Fibroblast of the aortic adventitia (primary cell): ENCODE measurements around the gene EEF1AKMT4. TPM values are rescaled to one million over a fixed set of nuclear protein-coding genes. Genes with fewer than 3 reads are reported as not detected.
"Not testable (repeated sequence)": the region's sequence is repeated elsewhere in the genome, so short reads cannot be mapped to it uniquely, and the experiment has no call there.

Experiments
- DNase-seq: peaks from one replicate; pipeline ENCODE4 v3.0.0-alpha.2; 2010; ENCODE audit warnings: low read depth
- H3K4me3 ChIP-seq: 2 replicates; pipeline ENCODE4 v1.5.1; 2011; ENCODE audit warnings: low read depth, mild to moderate bottlenecking, control low read depth, low read length, moderate library complexity
- CTCF ChIP-seq: IDR thresholded peaks from 2 replicates; pipeline ENCODE4 v1.5.1; 2011; ENCODE audit warnings: mild to moderate bottlenecking, low read length, control low read depth, inconsistent platforms; ENCODE audit not compliant: insufficient read depth
- total RNA-seq: library from RNA; depleted of rRNA; stranded (reverse); fragments of >200 nt; gene quantifications from 2 replicates; pipeline ENCODE4 v1.2.3, GENCODE V29; 2012; ENCODE audit warnings: low replicate concordance

The EEF1AKMT4 gene
- total RNA-seq, 1 donor = 2.5 TPM

- no peak for DNase-seq
- TF ChIP-seq CTCF = no peak
- peak overlapping the region; percentile 63 for H3K4me3 ChIP-seq
Measured at GRCh38 chr3:184260724-184261269, 11.3 kb downstream of the EEF1AKMT4 start.

- peak; percentile 14 for DNase-seq
- peak within 1 kb of the TSS; percentile 63 for H3K4me3 ChIP-seq
- no peak for TF ChIP-seq CTCF
Measured at GRCh38 chr3:184261270-184261853, 11.9 kb downstream of the EEF1AKMT4 start, which contains the start of gene CAMK2N2. Gene CAMK2N2, minus strand, starts transcription at chr3:184261553. Its CDS starts 268 bp downstream, at chr3:184261285.

GRCh38 chr3:184261854-184262763 lies 12.6 kb downstream of the EEF1AKMT4 start:
- no peak for TF ChIP-seq CTCF
- H3K4me3 ChIP-seq = peak overlapping the region; percentile 63
- peak; percentile 18 for DNase-seq

GRCh38 chr3:184262764-184263179 lies 13.3 kb downstream of the EEF1AKMT4 start:
- no peak for TF ChIP-seq CTCF
- H3K4me3 ChIP-seq = no peak overlapping the region
- DNase-seq = no peak

- DNase-seq, H3K4me3 ChIP-seq: not testable (repeated sequence)
Measured at GRCh38 chr3:184267249-184267648, 17.8 kb downstream of the EEF1AKMT4 start.

- DNase-seq = no peak
- H3K4me3 ChIP-seq = no peak overlapping the region
- no peak for TF ChIP-seq CTCF
Measured at GRCh38 chr3:184272269-184272668, 22.8 kb downstream of the EEF1AKMT4 start.

- H3K4me3 ChIP-seq = no peak overlapping the region
Measured at GRCh38 chr3:184275381-184275701, 25.9 kb downstream of the EEF1AKMT4 start.

More at GRCh38 chr3:184275381-184275701, 25.9 kb downstream of the EEF1AKMT4 start:
- DNase-seq = no peak
- TF ChIP-seq CTCF = no peak
